Central memory CD8-positive, alpha-beta T cell (primary cell): Measurements from ENCODE around the gene CIAO3.
"Not testable (repeated sequence)": the region's sequence is repeated elsewhere in the genome, so short reads cannot be mapped to it uniquely, and the experiment has no call there.

Experiments used
- ATAC-seq: fragments of 150-1000 bp; cut with Tn5 transposase; replicated peaks from 2 replicates; pipeline ENCODE4 v1.10.0; 2022; ENCODE audit warnings: mild to moderate bottlenecking, moderate FRiP score, moderate number of reproducible peaks; ENCODE audit not compliant: poor library complexity, severe bottlenecking; ENCODE audit errors: extremely low read depth
- DNase-seq, 2 donors: peaks; one replicate each; pipeline ENCODE4 v3.0.0; 2021; ENCODE audit warnings: low spot score in 2 of 2
- H3K27ac Mint-ChIP-seq: one replicate; pipeline ENCODE4 v1.8.0; 2022; ENCODE audit warnings: low read depth, mild to moderate bottlenecking, moderate library complexity, mixed read lengths
- H3K27me3 Mint-ChIP-seq: one replicate; pipeline ENCODE4 v1.8.0; 2022; ENCODE audit warnings: mixed read lengths
- H3K36me3 Mint-ChIP-seq: one replicate; pipeline ENCODE4 v1.8.0; 2022; ENCODE audit warnings: mild to moderate bottlenecking, moderate library complexity, mixed read lengths; ENCODE audit not compliant: insufficient read depth
- H3K4me1 Mint-ChIP-seq: one replicate; pipeline ENCODE4 v1.8.0; 2022; ENCODE audit warnings: mixed read lengths
- H3K4me3 Mint-ChIP-seq: one replicate; pipeline ENCODE4 v1.8.0; 2022; ENCODE audit warnings: mild to moderate bottlenecking, moderate library complexity, mixed read lengths
- H3K9me3 Mint-ChIP-seq: one replicate; pipeline ENCODE4 v1.8.0; 2022; ENCODE audit warnings: mixed read lengths

CIAO3 gene

DNA sequence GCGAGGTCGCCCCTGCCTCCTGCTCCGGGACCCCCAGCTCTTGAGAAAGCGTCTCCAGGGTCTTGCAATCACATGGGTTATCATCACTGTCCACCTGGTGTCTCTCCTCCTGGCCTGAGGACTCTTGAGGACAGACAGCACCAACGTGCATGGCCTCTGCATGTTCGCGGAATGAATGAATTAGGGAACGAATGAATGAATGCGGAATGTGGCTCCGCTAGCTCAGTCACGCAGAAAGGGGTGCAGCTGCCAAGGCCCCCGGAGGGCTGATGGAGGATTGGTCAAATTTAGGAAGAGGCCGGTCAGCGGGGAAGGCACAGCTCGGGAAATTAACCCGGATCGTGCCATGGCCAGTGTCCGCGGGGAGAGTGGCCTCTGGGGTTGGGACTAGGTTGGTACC is 38.5 kb downstream of the CIAO3 start:
- Mint-ChIP-seq H3K4me3 (no peak overlapping the region), H3K36me3 (peaks cover 4% of the 10 kb centered on the region), H3K4me1 (no peaks in the 10 kb centered on the region), H3K27ac (no peak overlapping the region), H3K9me3 (no peaks in the 10 kb centered on the region), H3K27me3 (peaks cover 25% of the 10 kb centered on the region)
- ATAC-seq (no peak), DNase-seq (no peak)

GRCh38 chr16:700684-701584 is 39.9 kb downstream of the CIAO3 start:
- Mint-ChIP-seq H3K4me1 (peaks cover 4% of the 10 kb centered on the region), H3K36me3 (peaks cover 4% of the 10 kb centered on the region), H3K9me3 (no peaks in the 10 kb centered on the region), H3K27me3 (peaks cover 16% of the 10 kb centered on the region), H3K4me3 (no peak overlapping the region), H3K27ac (no peak overlapping the region)
- ATAC-seq (no peak), DNase-seq (no peak)

DNA sequence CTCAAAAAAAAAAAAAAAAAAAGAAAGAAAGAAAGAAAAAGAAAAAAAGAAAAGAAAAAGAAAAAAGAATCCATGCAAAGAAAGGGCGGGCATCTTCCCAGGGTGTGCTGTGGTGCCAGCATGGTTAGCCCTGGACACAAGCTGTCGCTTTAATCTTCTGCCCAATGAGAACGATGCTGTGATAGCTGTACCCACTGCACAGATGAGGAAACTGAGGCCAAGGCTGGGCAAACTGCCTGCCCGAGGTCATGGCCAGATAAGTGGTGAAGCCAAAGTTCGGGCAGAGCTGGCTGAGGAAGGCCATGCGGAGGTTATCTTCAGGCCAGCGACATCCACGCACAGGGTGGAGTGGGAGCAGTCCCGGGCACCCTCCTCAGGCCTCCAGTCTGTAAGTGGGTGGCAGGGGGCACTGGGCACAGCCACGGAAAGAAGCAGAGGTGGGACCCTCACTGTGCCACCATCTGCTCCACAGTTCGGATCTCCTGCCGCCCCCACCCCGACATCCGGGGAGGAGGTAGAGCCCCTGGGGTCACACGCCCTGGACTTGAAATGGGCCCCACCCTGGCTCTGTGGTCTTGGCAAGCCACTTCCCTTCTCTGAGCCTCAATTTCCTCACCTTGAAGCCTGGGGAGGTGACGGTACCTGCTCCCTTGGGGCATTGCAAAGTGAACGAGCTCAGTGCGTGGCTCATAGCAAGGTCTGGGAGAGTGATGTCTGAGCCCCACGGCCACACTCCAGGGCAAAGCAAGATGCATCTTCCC is 41.7 kb downstream of the CIAO3 start:
- no peak for DNase-seq
- H3K27ac Mint-ChIP-seq, result no peak overlapping the region
- no peak overlapping the region for H3K4me3 Mint-ChIP-seq
- ATAC-seq, result no peak
- H3K36me3 Mint-ChIP-seq, result peaks cover 7% of the 10 kb centered on the region
- peaks cover 16% of the 10 kb centered on the region for H3K27me3 Mint-ChIP-seq
- H3K4me1 Mint-ChIP-seq, result peaks cover 9% of the 10 kb centered on the region
- H3K9me3 Mint-ChIP-seq, result no peaks in the 10 kb centered on the region

GRCh38 chr16:695355-696089 is 45.3 kb downstream of the CIAO3 start:
- Mint-ChIP-seq H3K36me3 (peaks cover 10% of the 10 kb centered on the region), H3K27me3 (peaks cover 10% of the 10 kb centered on the region), H3K27ac (no peak overlapping the region), H3K4me3 (peak overlapping the region; percentile 70), H3K4me1 (peaks cover 20% of the 10 kb centered on the region), H3K9me3 (peaks cover 5% of the 10 kb centered on the region)
- DNase-seq (peak in 1 of 2 donors; percentile 34), ATAC-seq (peak; percentile 60)

DNA sequence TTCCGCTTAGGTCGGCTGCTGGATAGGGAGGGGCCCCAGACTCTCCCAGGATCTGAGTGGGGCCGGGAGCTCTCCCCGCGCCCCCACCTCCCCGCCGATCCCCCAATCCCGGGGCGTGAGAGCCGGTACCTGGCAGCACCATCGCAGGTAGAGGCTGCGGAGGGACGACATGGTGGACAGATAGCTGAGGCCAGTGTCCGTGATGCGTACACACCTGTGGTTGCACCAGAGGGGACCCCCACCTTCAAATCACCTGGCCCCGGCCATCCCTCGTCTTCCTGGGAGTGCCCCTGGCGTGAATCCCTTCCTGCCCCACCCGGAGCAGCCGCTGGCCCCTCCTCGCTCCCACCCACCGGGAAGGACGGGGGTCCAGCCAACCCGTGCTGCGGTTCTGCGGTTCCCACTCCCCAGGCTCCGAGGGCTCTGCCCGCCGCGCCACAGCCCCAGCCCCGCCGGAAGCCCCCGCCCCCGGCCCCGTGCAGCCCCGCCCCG is 45.9 kb downstream of the CIAO3 start:
- ATAC-seq, result no peak

DNA sequence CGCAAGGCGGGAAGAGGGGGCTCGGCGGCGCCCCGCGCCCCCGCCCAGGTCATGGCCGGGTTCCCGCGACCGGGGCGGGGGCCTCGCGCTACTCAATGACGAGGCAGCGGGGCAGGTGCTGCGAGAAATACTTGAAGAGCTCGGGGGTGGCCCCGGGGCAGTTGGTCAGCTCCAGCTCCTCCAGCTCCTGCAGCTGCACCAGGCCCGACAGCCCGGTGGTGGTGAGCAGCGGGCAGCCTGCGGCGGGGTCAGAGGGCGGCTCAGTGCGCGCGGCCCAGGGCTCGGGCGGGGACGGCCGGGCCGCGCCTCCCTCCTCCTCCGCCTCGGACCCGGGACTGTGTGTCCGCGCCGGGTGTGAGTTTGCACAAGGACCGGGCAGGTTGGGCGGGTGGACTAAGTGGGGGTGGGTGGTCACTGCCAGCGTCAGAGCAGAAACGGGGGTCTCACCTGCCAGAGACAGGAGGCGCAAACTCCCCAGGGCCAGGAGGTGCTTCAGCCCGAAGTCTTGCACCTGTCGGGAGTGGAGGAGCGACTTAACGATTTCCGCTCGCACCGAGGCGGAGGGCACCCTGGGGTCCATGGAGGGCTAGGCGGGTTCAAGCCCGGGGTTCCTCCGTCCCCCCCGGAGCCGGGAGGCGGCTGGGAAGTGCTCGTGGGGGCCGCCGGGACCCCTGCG is 46.5 kb downstream of the CIAO3 start:
- no peak for DNase-seq
- no peak for ATAC-seq
- peak overlapping the region; percentile 70 for H3K4me3 Mint-ChIP-seq
- no peak overlapping the region for H3K27ac Mint-ChIP-seq
- peaks cover 5% of the 10 kb centered on the region for H3K9me3 Mint-ChIP-seq
- peaks cover 20% of the 10 kb centered on the region for H3K4me1 Mint-ChIP-seq
- H3K36me3 Mint-ChIP-seq, result peaks cover 12% of the 10 kb centered on the region
- peaks cover 10% of the 10 kb centered on the region for H3K27me3 Mint-ChIP-seq

More for the DNA sequence above, 45.9 kb downstream of the CIAO3 start:
- Mint-ChIP-seq H3K36me3 (peaks cover 12% of the 10 kb centered on the region), H3K4me3 (peak overlapping the region; percentile 70), H3K27me3 (peaks cover 10% of the 10 kb centered on the region), H3K4me1 (peaks cover 20% of the 10 kb centered on the region), H3K27ac (no peak overlapping the region), H3K9me3 (peaks cover 5% of the 10 kb centered on the region)
- DNase-seq, result no peak

DNA sequence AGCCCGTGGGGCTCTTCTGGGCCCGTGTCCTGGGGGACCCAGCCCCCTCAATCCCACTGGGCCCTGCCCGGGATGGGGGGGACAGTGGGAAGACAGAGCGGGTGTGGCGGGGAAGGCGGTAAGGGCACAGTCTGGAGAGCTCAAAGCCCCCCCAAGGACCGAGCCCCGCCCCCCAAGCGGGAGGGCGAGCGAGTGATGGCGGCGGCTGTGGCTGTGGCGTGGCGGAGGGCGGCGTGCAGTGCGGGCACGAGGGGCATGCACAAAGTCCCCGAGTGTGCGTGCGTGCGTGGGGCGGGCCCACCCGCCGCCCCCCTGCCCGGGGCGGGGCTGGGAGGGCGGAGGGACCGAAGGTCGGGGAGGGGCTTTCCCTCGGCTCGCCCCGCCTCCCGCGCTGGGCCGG is 47.0 kb downstream of the CIAO3 start:
- H3K27ac Mint-ChIP-seq, result no peak overlapping the region
- DNase-seq (no peak), ATAC-seq (no peak)
- H3K4me3 Mint-ChIP-seq, result peak overlapping the region; percentile 70
- H3K9me3 Mint-ChIP-seq, result peaks cover 5% of the 10 kb centered on the region
- peaks cover 10% of the 10 kb centered on the region for H3K27me3 Mint-ChIP-seq
- H3K4me1 Mint-ChIP-seq, result peaks cover 20% of the 10 kb centered on the region
- peaks cover 12% of the 10 kb centered on the region for H3K36me3 Mint-ChIP-seq

DNA sequence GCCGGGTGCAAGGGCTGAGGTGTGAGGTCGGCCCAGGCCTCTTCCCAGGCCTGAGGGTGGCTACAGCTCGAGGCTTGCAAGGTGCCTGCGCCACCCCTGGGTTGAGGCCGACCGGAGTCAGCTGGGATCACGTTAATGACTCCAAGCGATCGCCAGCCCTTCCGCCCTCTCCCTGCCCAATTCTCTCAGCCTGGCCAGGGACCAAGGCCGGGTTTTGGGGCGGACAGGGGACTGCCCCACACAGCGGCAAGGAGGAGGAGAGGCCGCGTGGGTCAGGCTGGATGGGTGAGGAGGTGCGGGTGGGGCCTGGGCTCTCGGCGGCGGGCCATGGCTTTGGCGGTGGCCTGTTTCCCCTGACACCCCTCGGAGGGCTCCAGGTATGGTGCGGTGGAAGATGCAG is 47.4 kb downstream of the CIAO3 start:
- ATAC-seq (no peak), DNase-seq (no peak)
- Mint-ChIP-seq H3K36me3 (peaks cover 12% of the 10 kb centered on the region), H3K4me1 (peaks cover 20% of the 10 kb centered on the region), H3K4me3 (peak overlapping the region; percentile 22), H3K9me3 (peaks cover 5% of the 10 kb centered on the region), H3K27me3 (peaks cover 10% of the 10 kb centered on the region), H3K27ac (no peak overlapping the region)

DNA sequence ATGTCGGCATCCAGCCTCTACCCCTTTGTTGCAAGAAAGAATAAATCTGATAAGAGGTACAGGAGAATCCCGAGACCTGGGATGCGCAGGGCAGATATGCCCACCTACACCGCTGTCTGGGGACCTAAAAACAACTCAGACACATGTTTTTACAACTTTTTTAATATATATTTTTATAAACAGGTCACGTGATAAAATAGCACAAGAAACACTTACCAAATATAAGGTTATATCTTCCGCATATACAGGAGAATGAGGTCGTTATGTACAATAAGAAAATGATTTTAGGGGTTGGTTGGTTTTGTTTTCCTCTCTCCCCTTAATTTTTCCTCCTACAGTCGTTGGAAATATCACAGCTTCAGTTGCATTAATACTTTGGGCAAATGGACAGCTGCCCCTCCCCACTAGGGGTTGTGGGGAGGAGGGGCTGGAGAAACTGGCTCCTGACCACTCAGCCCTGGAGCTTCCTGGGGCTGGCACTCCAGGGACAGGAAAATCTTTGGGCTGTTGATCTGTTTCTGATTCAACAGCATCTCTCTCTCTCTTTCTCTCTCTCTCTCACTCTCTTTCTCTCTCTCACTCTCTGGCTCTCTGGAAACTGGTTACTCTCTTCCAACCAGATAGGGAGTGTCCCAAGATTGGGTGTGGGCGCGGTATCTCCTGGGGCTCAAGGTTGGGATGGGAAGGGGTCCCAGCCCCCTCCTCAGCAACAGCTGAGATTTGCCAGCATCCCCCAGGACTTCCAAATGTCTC is 48.3 kb downstream of the CIAO3 start:
- Mint-ChIP-seq H3K36me3 (peaks cover 12% of the 10 kb centered on the region), H3K4me1 (peaks cover 20% of the 10 kb centered on the region), H3K9me3 (peaks cover 5% of the 10 kb centered on the region), H3K4me3 (peak overlapping the region; percentile 22), H3K27me3 (peaks cover 10% of the 10 kb centered on the region), H3K27ac (no peak overlapping the region)
- ATAC-seq (no peak), DNase-seq (no peak)

GRCh38 chr16:691242-691641 is 49.6 kb downstream of the CIAO3 start:
- H3K9me3 Mint-ChIP-seq, ATAC-seq, DNase-seq: not testable (repeated sequence)
- H3K27me3 Mint-ChIP-seq, result peaks cover 10% of the 10 kb centered on the region
- H3K4me3 Mint-ChIP-seq, result peak overlapping the region; percentile 87
- peak overlapping the region; percentile 93 for H3K27ac Mint-ChIP-seq
- peaks cover 12% of the 10 kb centered on the region for H3K36me3 Mint-ChIP-seq
- H3K4me1 Mint-ChIP-seq, result peaks cover 19% of the 10 kb centered on the region

GRCh38 chr16:689175-689897 is 51.5 kb downstream of the CIAO3 start:
- peak overlapping the region; percentile 87 for H3K4me3 Mint-ChIP-seq
- ATAC-seq, result no peak
- H3K4me1 Mint-ChIP-seq, result peaks cover 15% of the 10 kb centered on the region

More at GRCh38 chr16:689175-689897, 51.5 kb downstream of the CIAO3 start:
- peak overlapping the region; percentile 93 for H3K27ac Mint-ChIP-seq
- peaks cover 5% of the 10 kb centered on the region for H3K9me3 Mint-ChIP-seq
- DNase-seq, result no peak
- H3K27me3 Mint-ChIP-seq, result peaks cover 10% of the 10 kb centered on the region
- H3K36me3 Mint-ChIP-seq, result peaks cover 11% of the 10 kb centered on the region
